GM12891 (cell line): ENCODE data around the gene GOLGA8B.
"Not testable (repeated sequence)": the region's sequence is repeated elsewhere in the genome, so short reads cannot be mapped to it uniquely, and the experiment has no call there.

Experiments used
- DNase-seq: peaks from one replicate; pipeline ENCODE4 v3.0.0; 2011; ENCODE audit warnings: low spot score; ENCODE audit not compliant: insufficient read length
- FAIRE-seq: peaks from 2 replicates; lab custom pipeline; 2011; peaks lifted over from hg19 to GRCh38; lab: Jason Lieb, UNC

GOLGA8B gene

DNA sequence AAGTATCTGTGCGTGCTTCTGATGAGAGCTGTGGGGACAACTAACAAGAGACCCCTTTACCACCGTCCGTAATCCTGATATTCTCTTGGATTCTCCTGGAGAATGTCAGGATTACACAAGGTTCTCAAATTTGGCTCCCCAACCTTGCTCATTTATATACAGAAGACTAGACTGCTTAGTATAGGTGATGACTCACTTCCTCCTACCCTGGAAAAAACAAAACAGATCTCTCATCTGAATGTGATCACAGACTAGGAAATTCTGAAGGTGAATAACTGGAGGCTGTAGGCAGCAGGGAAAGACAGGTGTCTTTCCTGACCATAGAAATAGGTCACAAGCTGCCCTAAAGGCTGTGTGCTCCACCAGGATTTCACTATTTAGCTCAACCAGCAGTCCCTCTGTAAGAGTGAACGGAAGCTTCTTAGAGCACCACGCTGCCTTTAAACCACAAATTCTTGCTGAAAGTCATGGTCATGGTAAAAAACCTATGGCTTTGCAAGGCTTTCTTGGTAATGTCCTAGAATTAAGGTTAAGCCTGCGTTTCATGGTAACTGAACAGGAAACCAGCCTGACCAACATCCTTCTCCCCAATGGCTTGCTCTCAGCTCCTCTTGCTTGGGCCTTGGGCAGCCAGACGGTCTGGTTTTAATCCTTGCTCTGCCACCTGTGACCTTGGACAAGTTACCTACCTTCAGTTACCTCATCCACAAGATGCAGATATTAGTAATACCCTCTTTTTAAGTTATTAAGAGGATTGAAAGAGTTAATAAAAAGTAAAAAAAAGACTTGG lies 39.4 kb downstream of the GOLGA8B start:
- DNase-seq, FAIRE-seq: not testable (repeated sequence)

DNA sequence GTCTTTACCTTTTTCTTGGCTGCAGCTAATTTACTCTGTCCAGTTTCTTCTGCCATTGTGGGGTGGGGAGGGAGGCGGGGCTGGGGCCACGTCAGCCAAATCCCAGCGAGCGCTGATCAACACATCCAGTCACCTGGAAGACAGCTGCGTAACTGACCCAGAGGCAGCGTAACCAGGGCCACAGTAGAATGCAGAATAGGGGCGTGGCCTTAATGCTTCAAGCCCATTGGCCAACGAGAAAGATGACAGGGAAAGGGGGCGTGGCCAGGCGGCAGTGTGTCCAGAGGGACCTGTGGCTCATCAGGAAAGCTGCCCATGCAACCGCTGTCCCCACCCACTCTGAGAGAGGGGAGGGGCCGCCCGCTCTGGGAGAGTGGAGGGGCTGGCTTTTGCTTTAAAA lies 47.6 kb downstream of the GOLGA8B start:
- FAIRE-seq, result peak; percentile 76

More for the DNA sequence above, 47.6 kb downstream of the GOLGA8B start:
- DNase-seq, result not testable (repeated sequence)
